OCI-LY7 (cell line): ENCODE measurements around the gene PPP1R7.

ENCODE experiments used
- CTCF ChIP-seq: fragments of 200-600 bp; sonication (generic); conservative IDR thresholded peaks from 2 replicates; pipeline ENCODE4 v1.5.1; 2014; ENCODE audit warnings: mild to moderate bottlenecking, antibody characterized with exemption, low read length, moderate library complexity, mixed read lengths
- EZH2phosphoT487 ChIP-seq: fragments of 200-600 bp; sonication (generic); IDR thresholded peaks from 2 replicates; pipeline ENCODE4 v1.6.1; 2018; ENCODE audit warnings: low read depth, borderline replicate concordance, mild to moderate bottlenecking, mixed run types, antibody characterized with exemption, low read length, moderate library complexity, mixed read lengths

- no peak for TF ChIP-seq CTCF
- TF ChIP-seq EZH2phosphoT487 = no peak
These were observed 44.5 kb downstream of the PPP1R7 start for GRCh38 chr2:241194811-241195210.
